Ramos (cell line): Measurements from ENCODE around the gene MAPKAPK2.
"Not testable (repeated sequence)": the region's sequence is repeated elsewhere in the genome, so short reads cannot be mapped to it uniquely, and the experiment has no call there.

Experiments
- in situ Hi-C: fragments of 300-500 bp; cut with MboI; formaldehyde crosslinking; loops from one replicate; pipeline ENCODE4 v1.14.3; 2022; ENCODE audit warnings: low sequenced_read_pairs; ENCODE audit not compliant: unreplicated experiment

Gene MAPKAPK2

DNA sequence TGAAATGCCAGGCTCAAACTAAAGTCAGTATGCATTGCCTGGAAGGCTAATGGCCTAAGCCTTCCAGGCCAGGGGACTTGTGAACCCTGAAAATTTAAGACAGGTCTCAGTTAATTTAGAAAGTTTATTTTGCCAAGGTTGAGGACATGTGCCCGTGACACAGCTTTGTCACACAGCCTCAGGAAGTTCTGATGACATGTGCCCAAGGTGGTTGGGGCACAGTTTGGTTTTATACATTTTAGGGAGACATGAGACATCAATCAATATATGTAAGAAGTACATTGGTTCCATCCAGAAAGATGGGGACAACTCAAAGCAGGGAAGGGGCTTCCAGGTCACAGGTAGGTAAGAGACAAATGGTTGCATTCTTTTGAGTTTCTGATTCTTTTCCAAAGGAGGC, 81.1 kb downstream of the MAPKAPK2 start:
- in situ Hi-C loops: not testable (repeated sequence)

DNA sequence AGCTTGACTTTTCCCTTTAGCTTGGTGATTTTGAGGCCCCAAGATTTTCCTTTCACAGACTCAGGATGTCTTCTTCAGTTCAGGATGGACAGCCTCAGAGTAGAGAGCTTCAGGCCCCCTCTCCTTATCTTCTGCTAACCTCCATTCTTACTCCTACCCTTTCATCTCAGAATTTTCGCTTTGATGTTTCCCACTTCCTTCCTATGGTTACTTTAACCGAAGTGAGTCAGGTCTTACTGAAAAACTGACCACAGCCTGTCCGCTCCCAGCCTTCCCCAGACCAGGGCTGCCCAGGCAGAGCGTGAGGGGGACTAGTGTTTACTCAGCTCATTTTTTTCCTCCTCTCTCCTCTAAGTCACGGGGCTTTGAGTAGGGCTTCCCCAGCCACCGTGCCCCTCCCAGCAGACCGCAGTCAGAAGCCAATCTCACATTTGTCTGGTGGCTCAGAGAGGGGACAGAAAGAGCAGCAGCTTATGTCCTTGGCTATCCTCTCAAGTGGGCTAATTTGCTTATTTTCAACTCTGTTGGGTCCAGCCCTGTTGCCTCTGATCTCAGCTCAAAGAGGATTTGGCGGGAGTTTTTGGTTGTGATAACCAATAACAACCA, 81.6 kb downstream of the MAPKAPK2 start:
- in situ Hi-C loops: no loop called here

DNA sequence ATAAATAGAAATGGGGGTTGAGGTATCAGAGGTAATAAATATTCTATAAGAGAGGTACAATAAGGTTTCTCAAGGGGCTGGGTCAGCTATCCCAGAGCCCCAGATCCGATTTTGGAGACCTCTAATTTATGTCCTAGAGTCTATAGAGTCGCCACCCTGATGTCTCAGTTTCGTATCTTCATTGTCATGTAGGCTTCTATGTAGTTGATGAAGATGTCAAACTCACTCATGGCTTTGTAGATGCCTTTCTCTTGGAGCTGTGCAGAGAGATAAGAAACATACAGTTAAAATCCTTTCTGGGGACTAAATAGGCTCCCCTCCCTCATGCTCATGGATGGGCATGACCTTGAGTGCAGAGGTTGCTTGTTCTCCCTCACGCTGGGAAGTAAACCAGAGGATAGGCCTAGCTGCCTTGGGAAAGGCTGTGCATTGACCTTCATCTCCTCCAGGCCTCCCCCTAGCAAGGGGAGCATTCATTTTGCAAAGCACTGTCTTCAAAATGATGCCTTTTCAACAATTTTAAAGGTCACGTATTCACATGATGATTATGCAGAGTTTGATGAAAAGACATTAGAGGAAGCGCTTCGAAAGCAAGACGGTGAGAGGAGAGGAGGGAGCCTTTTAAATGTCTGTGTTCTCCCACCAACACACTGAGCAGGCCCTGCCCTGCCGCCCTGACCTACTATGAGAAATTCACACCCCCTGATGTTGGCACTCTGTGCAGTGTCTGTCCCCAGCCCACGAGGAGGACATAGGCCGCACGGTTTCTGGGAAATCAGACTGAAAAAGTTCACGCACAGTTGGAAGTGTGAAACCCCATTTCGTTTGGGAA, 84.0 kb downstream of the MAPKAPK2 start:
- in situ Hi-C loops: no loop called here

DNA sequence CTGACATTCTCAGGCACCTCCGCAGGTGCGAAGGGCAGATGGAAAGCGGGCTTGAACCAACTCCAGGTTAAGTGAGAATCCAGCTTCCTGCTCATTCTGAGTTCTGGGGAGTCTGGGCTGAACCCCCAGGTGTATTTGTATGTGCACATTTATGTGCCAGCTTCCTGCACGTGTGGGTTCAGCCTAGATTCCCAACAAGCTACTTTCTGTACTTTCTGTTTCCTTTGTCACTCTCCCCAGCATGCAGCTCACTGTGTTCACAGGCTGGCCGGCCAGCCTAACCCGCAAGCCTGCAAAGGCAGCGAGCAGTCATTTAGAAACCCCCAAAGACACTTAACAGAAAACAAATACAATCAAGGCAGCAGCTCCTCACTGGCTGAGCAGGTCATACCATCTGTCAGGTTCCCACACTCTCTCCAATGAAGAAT, 84.6 kb downstream of the MAPKAPK2 start:
- in situ Hi-C loops: no loop called here

DNA sequence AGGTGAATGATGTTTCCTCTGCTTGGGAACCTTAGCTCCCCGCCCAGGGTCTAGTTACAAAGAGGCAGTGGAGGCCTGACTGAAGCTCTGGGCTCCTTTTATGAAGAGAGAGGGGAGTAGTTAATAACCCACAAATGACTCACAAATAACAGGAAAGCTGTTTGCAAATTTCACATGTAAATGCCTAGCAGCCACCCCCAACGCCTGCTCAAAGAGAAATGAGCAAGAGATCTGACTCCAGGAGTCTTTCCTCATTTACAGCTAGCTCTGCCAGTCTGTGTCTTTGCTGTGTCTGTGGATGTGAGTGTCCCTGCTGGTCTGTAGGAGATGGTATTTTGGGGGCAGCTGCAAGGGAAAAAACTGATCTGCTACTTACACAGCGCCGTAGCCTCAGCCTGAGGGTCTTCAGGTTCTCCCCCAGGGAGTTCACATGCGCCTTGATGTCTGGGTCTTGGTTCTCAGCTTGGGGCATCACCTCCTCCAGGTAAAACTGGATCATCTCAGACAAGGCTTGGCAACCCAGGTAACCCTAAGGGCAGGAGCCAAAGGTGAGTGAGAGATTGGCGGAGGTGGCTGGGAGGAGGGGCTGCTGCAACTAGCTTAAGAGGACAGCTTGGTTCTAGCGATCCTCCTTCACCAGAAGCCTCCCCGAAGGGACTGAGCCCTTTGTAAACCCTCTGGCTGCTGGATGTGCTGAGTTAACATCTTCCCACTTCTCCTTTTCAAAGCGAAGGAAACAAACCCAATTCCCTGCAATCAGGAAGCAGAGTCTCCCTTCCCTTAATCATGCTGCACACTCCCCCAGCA, 86.0 kb downstream of the MAPKAPK2 start, which contains the start of gene IL19:
Gene IL19, plus strand, starts transcription at position 243 of the 807 bp plus-strand sequence. CDS start 65,890 bp downstream, outside the sequence.
- in situ Hi-C loops: no loop called here

DNA sequence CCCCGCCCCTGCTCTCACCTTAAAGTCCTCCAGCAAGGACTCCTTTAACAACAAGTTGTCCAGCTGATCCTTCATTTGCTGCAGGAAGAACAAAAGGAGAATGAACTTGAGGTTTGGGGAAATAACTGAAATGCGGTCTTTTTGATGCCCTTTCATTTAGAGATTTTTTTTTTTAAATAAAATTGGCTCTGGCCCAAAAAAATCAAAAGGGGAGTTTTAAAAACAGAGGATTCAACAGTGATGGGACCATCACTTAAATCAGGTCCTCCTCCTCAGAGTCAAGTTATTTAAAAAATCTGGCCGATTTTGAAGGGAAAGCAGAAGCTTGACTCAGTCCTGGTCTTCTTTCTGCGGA, 86.6 kb downstream of the MAPKAPK2 start:
- in situ Hi-C loops: no loop called here

DNA sequence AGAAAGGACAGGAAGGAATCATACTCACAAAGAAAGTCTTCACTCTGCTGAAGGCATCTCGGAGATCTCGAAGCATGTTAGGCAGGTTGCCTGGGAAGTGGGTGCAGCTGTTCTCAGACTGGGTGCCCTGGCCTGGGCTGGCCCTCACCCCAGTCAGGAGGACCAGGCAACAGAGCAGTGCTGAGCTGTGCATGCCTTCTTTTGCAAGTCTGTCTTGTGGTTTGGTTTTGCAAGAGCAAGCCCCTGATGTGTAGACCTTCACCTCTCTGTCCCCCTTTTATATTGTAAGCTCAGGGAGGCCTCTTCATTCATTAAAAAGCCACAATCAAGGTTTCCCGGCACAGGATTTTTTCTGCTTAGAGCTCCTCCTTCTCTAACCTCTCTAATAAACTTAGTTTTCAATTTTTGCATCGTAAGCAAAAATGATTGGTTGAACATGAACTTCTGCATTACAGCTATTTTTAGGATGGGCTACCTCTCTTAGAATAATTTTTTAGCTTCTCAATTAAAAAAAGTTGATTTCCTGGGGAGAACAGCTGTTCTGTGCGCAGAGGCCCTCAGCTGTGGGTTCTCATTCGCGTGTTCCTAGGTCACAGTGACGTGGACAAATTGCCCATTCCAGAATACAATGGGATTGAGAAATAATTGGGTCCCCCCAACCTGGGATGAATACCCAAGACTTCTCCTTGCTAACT, 87.7 kb downstream of the MAPKAPK2 start, which contains the start of gene IL10:
Gene IL10, minus strand, starts transcription at position 252 of the 695 bp plus-strand sequence. Its CDS starts 59 bp downstream, at position 193.
- in situ Hi-C loops: no loop called here

DNA sequence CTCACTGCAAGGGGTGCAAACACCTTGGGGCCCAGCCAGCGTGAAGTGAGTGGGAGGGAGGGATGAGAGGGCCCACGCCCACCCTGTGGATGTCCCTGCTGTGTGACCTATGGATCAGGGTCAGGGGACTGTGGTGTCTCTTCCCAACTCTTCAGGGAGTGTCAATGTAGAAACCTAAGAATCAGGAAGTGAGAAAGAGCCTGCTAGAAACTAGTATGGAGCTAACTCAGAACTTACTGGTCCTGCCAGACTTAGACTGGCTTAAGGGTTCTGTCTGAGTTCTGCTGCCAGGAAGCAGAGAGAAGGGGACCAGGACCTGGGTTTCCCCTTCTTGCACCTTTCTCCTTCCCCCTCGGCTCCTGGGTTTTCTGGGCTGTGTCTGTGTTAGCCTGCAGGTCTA, 89.4 kb downstream of the MAPKAPK2 start:
- in situ Hi-C loops: no loop called here

DNA sequence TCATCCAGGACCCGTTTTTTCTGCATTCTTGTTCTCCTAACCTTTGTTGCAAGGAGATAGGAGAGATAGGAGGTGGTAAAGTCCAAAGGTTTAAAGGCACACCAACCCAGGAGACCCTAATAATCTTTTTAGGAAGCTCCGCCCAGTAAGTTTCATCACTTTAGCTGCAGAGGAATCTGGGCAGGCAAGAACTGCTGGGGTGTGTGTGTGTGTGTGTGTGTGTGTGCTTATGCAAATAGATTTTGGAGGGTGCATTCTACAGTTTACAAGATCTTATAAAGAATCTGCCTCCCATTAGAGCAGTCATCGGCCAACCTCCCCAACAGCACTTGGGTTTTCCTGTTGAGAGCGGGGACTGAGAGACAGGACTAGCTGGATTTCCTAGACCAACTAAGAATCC, 91.5 kb downstream of the MAPKAPK2 start:
- in situ Hi-C loops: no loop called here

DNA sequence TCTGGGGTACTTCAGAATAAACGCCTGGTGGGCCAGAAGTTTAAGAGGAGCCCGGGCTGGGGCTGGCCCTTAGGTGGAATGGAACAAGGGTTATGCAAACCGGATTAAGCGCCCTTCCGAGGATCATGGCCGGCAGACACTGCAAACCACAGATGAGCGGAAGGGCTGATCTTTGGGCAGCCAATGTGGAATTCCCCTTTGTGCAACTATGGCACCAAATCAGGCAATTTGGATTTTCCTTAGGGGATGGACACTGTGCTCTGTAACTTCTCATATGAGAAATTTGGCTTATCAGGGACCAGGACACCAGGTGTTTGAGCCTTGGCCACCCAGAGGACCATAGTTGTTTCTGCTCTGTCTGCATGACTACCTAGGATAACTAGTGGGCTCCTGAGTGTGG, 93.3 kb downstream of the MAPKAPK2 start:
- in situ Hi-C loops: no loop called here

DNA sequence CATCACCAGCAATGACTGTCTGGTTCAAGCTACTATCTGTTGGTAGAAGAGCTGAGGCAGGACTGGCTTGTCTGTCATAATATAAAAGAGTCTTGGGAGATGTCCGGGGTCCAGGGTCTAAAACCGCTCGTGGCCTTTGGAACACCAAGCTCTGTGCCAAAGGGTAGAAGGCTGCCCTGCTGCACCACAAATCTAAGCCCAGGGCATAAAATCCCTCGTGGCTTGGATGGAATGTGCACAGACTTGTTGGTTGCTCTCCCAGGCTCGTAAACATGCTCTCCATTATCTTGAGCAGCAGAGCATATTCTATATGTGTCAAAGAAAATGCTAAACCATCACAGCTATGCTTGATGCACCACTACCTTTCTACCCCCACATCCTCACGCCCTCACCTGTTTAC, 94.2 kb downstream of the MAPKAPK2 start:
- in situ Hi-C loops: not testable (repeated sequence)

DNA sequence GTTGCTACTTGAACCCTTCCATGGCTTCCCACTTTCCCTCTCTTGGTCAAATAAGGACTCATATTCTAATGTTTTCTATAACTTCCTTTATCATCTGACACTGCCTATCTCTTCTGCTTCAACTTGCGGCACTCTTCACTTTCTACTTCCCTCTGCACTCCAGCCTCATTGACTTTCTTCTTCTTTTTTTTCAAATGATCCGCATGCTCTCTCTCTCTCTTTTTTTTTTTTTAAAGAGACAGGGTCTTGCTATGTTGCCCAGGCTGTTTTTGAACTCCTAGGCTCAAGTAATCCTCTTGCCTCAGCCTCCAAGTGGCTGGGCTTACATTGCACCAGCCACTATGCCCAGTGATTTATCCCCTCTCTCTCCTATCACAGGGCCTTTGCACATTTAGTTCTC, 94.9 kb downstream of the MAPKAPK2 start:
- in situ Hi-C loops: no loop called here

DNA sequence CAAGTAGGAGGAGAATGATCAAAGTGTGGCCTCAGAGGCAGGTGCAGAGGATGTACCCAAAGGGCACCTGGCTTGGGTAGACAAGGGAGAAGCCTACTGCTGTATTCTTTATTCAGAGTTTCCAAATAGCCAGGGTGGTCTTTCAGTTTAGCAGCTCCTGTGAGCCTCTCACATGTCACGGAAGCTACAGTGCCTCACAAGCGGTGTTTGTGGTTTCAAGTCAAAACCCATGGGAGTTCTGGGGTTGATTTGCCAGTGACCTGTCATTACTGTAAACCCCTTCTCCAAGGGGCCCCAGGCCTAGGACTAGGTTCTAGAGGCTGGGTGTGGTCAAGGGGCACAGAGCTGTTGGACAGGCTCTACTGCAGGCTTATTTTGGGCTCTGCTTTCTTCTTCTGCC, 97.7 kb downstream of the MAPKAPK2 start:
- in situ Hi-C loops: no loop called here

DNA sequence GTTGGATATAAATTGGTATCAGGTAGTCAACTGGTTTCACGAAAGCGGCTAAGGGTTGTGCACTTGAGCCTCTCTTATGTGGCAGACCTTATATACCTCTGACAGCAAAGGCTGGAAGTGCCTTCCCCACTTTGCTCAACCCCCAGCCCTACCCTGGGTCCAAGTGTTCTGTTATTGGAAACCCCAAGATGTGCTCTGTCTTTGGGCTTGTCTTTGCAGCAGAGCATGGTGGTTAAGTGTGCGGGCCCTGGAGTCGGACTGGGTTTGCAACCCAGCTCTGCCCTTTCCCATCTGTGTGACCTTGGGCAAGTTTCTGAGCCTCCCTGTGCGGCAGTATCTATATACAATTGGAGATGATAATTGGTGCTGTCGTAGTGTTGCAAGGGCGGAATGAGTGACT, 98.8 kb downstream of the MAPKAPK2 start:
- in situ Hi-C loops: no loop called here
